ENCODE data around the gene TENM4. TPM values are rescaled to one million over a fixed set of nuclear protein-coding genes. Genes with fewer than 3 reads are reported as not detected.

Gene TENM4
- polyA plus RNA-seq, 2 of the 4 experiments (the other 2 are of a cell fraction): 0.06 to 0.31 TPM

GRCh38 chr11:78906566-78906965 lies 534.3 kb downstream of the TENM4 start:
- Histone ChIP-seq H3K4me2 (no peak overlapping the region), H3K27ac (no peak overlapping the region), H3K4me1 (0 out of 3 replicates have a peak, but pooled peaks cover 3% of the 10 kb centered on the region), H3K4me3 (no peak overlapping the region), H3K9me3 (no peaks in the 10 kb centered on the region)
- ATAC-seq (no peak), DNase-seq (ENCODE audit: low read depth in 1 of 2, low spot score in 1 of 2) (no peak), FAIRE-seq (no peak)
- ChIA-PET CTCF (interaction anchor here (0.6 kb wide), 1 partner anchor 245 kb away, joined by 3 read pairs; no protein-coding TSS in a partner anchor), POLR2A (no interaction called here)
- no peak for TF ChIP-seq BHLHE40 (IDR thresholded peaks at IDR 0.05; ENCODE audit: low read depth, low read length)
- 19% methylated on average over 1 of the region's 1 CpG for WGBS (ENCODE audit: missing lambda C conversion rate)

- WGBS (ENCODE audit: missing lambda C conversion rate): 46% methylated on average over 3 of the region's 3 CpGs
- Histone ChIP-seq H3K4me2 (no peak overlapping the region), H3K4me1 (0 out of 3 replicates have a peak, but pooled peaks cover 3% of the 10 kb centered on the region), H3K27ac (no peak overlapping the region), H3K4me3 (no peak overlapping the region), H3K9me3 (no peaks in the 10 kb centered on the region)
- CTCF ChIA-PET: no interaction called here
- DNase-seq (ENCODE audit: low read depth in 1 of 2, low spot score in 1 of 2) (no peak), ATAC-seq (no peak), FAIRE-seq (no peak)
- no peak for TF ChIP-seq KDM1A (IDR thresholded peaks at IDR 0.05; ENCODE audit: low read depth)
- TF ChIP-seq JUNB (IDR thresholded peaks at IDR 0.05): no peak
- no peak for TF ChIP-seq BCL3 (IDR thresholded peaks at IDR 0.05)
- no peak for TF ChIP-seq CEBPB (IDR thresholded peaks at IDR 0.05)
- TF ChIP-seq HEYL (CRISPR knock-in tag; IDR thresholded peaks at IDR 0.05): no peak
- no peak for TF ChIP-seq HES2 (IDR thresholded peaks at IDR 0.05)
- TF ChIP-seq POLR2AphosphoS2 (conservative IDR thresholded peaks at IDR 0.05; ENCODE audit: low read length): no peak
- no peak for TF ChIP-seq TFCP2L1 (CRISPR knock-in tag; IDR thresholded peaks at IDR 0.05)
- no peak for TF ChIP-seq PBX3 (IDR thresholded peaks at IDR 0.05)
- TF ChIP-seq USF2 (IDR thresholded peaks at IDR 0.05): no peak
- POLR2A ChIA-PET: no interaction called here
Observed at GRCh38 chr11:78905756-78906155, 535.1 kb downstream of the TENM4 start.

- TF ChIP-seq RCOR1 (IDR thresholded peaks at IDR 0.05; ENCODE audit: low read depth, low read length): no peak
- peak; percentile 40 for TF ChIP-seq CTCF (IDR thresholded peaks at IDR 0.05)
- no peak for TF ChIP-seq KDM1A (IDR thresholded peaks at IDR 0.05; ENCODE audit: low read depth)
- TF ChIP-seq RAD21 (conservative IDR thresholded peaks at IDR 0.05 in 1 of 2, IDR thresholded peaks at IDR 0.05 in 1 of 2): peak in 1 of 2 experiments; percentile 30; a peak in 1 of 5 replicates
- TF ChIP-seq SMC3 (IDR thresholded peaks at IDR 0.05): peak; percentile 45
- DNase-seq (ENCODE audit: low read depth in 1 of 2, low spot score in 1 of 2) (peak; percentile 3 to 17), ATAC-seq (peak; percentile 79 to 94), FAIRE-seq (no peak)
- WGBS (ENCODE audit: missing lambda C conversion rate): 58% methylated on average over 27 of the region's 43 CpGs
- ChIA-PET CTCF (interaction anchor here (0.9 to 3.6 kb wide), 7 partner anchors 11 to 258 kb away, joined by 3 to 14 read pairs (median 4); no protein-coding TSS in a partner anchor), POLR2A (no interaction called here)
- peak overlapping the region; percentile 57 to 81; a peak in 4 of 6 replicates for H3K27ac ChIP-seq
- H3K4me1 ChIP-seq: 0 out of 3 replicates have a peak, but pooled peaks cover 3% of the 10 kb centered on the region
- H3K4me3 ChIP-seq: peak overlapping the region; percentile 42
- H3K9me3 ChIP-seq: no peaks in the 10 kb centered on the region
- peak overlapping the region; percentile 55 for H3K4me2 ChIP-seq
Observed at GRCh38 chr11:78902771-78903507, 537.9 kb downstream of the TENM4 start.
